IMR-90 (cell line): ENCODE data around the gene LILRA6. TPM values are rescaled to one million over a fixed set of nuclear protein-coding genes. Genes with fewer than 3 reads are reported as not detected.
"Not testable (repeated sequence)": the region's sequence is repeated elsewhere in the genome, so short reads cannot be mapped to it uniquely, and the experiment has no call there.

Source experiments
- ATAC-seq: fragments of 200-7000 bp; cut with Tn5 transposase; 2 replicates; pipeline ENCODE4 v1.9.1; 2020; ENCODE audit warnings: low read depth, mild to moderate bottlenecking, moderate library complexity
- BruUV-seq: library from RNA; stranded (reverse); fragments of 400-500 nt; replicated peaks from 2 replicates; lab custom pipeline; 2021; lab: Mats Ljungman, UMichigan
- CTCF ChIA-PET: fragments of 300-600 bp; formaldehyde crosslinking; extraction: SDS; loops from one replicate; lab custom pipeline; 2021; ENCODE audit warnings: antibody characterized with exemption; lab: Yijun Ruan, JAX
- POLR2A ChIA-PET: fragments of 300-600 bp; sonication (Branson Sonifier 250); formaldehyde crosslinking; loops from one replicate; lab custom pipeline; 2022; ENCODE audit warnings: antibody characterized with exemption; ENCODE audit not compliant: unreplicated experiment; lab: Charles Lee
- DNase-seq: peaks from one replicate; pipeline ENCODE4 v3.0.0; 2013
- H2AFZ ChIP-seq: replicated peaks from 2 replicates; pipeline ENCODE3; 2013; ENCODE audit warnings: low read length, mild to moderate bottlenecking; ENCODE audit not compliant: poor library complexity
- H2AK5ac ChIP-seq: 2 replicates; pipeline ENCODE4 v1.6.1; 2013; ENCODE audit warnings: low read depth, low read length, inconsistent platforms
- H2AK9ac ChIP-seq: replicated peaks from 2 replicates; pipeline ENCODE3; 2013; ENCODE audit warnings: mild to moderate bottlenecking, low read depth, low read length, moderate library complexity; ENCODE audit not compliant: poor library complexity
- H2BK120ac ChIP-seq: 2 replicates; pipeline ENCODE4 v1.6.1; 2013; ENCODE audit warnings: low read depth, low read length, inconsistent platforms
- H2BK15ac ChIP-seq: 3 replicates; pipeline ENCODE4 v1.6.1; 2013; ENCODE audit warnings: low read depth, low read length, inconsistent platforms
- H2BK20ac ChIP-seq: 2 replicates; pipeline ENCODE4 v1.6.1; 2013; ENCODE audit warnings: low read depth, mild to moderate bottlenecking, inconsistent platforms, low read length, moderate library complexity
- H2BK5ac ChIP-seq: 2 replicates; pipeline ENCODE4 v1.6.1; 2013; ENCODE audit warnings: mild to moderate bottlenecking, low read depth, low read length, inconsistent platforms; ENCODE audit not compliant: poor library complexity, severe bottlenecking
- H3K14ac ChIP-seq: replicated peaks from 2 replicates; pipeline ENCODE4 v1.6.1; 2013; ENCODE audit warnings: low read depth, low read length, inconsistent platforms
- H3K18ac ChIP-seq: 2 replicates; pipeline ENCODE4 v1.6.1; 2013; ENCODE audit warnings: low read depth, low read length, control low read depth
- H3K23ac ChIP-seq: 2 replicates; pipeline ENCODE4 v1.6.1; 2013; ENCODE audit warnings: low read depth, low read length, inconsistent platforms
- H3K27ac ChIP-seq: 2 replicates; pipeline ENCODE4 v1.5.1; 2013; ENCODE audit warnings: mild to moderate bottlenecking, control low read depth, low read length; ENCODE audit not compliant: insufficient read depth
- H3K27me3 ChIP-seq: 2 replicates; pipeline ENCODE4 v1.6.1; 2013; ENCODE audit warnings: low read length; ENCODE audit not compliant: control insufficient read depth, insufficient read depth
- H3K36me3 ChIP-seq: 2 replicates; pipeline ENCODE4 v1.6.1; 2013; ENCODE audit warnings: low read length, mixed read lengths; ENCODE audit not compliant: control insufficient read depth, insufficient read depth
- H3K4ac ChIP-seq: 2 replicates; pipeline ENCODE4 v1.6.1; 2013; ENCODE audit warnings: low read depth, low read length, inconsistent platforms
- H3K4me1 ChIP-seq: 2 replicates; pipeline ENCODE4 v1.6.1; 2013; ENCODE audit warnings: low read length, mixed read lengths; ENCODE audit not compliant: control insufficient read depth, insufficient read depth
- H3K4me2 ChIP-seq: 2 replicates; pipeline ENCODE4 v1.6.1; 2013; ENCODE audit warnings: low read depth, mild to moderate bottlenecking, control low read depth, low read length, moderate library complexity
- H3K4me3 ChIP-seq: 2 replicates; pipeline ENCODE4 v1.5.1; 2013; ENCODE audit warnings: low read depth, mild to moderate bottlenecking, control low read depth, low read length, moderate library complexity; ENCODE audit not compliant: insufficient read depth
- H3K56ac ChIP-seq: 2 replicates; pipeline ENCODE4 v1.6.1; 2013; ENCODE audit warnings: low read length, inconsistent platforms; ENCODE audit not compliant: insufficient read depth; ENCODE audit errors: extremely low read depth
- H3K79me1 ChIP-seq, 2 experiments: 2 replicates each; pipeline ENCODE4 v1.6.1; 2013; ENCODE audit warnings: low read length in 2 of 2, inconsistent platforms in 1 of 2, low read depth in 1 of 2
- H3K9ac ChIP-seq: 2 replicates; pipeline ENCODE4 v1.6.1; 2013; ENCODE audit warnings: low read depth, low read length, control low read depth
- H3K9me1 ChIP-seq: 2 replicates; pipeline ENCODE4 v1.6.1; 2013; ENCODE audit warnings: low read length, inconsistent platforms; ENCODE audit not compliant: insufficient read depth
- H3K9me3 ChIP-seq: 2 replicates; pipeline ENCODE4 v1.6.1; 2013; ENCODE audit warnings: low read length; ENCODE audit not compliant: control insufficient read depth, insufficient read depth
- H4K20me1 ChIP-seq: 2 replicates; pipeline ENCODE4 v1.6.1; 2013; ENCODE audit warnings: low read length, inconsistent platforms; ENCODE audit not compliant: insufficient read depth
- H4K5ac ChIP-seq: 2 replicates; pipeline ENCODE4 v1.6.1; 2013; ENCODE audit warnings: mild to moderate bottlenecking, low read depth, low read length, control low read depth
- H4K8ac ChIP-seq, 2 experiments: 2 replicates each; pipeline ENCODE4 v1.6.1; 2013; ENCODE audit warnings: low read depth in 2 of 2, low read length in 2 of 2, control low read depth in 1 of 2, inconsistent platforms in 1 of 2
- H4K91ac ChIP-seq: 2 replicates; pipeline ENCODE4 v1.6.1; 2013; ENCODE audit warnings: low read depth, low read length, inconsistent platforms; ENCODE audit not compliant: insufficient read depth
- WGBS, 2 experiments: methylation state at CpG; one replicate each; pipeline versions ENCODE4 v1.1.5 to v1.1.7; 2013; ENCODE audit warnings: missing lambda C conversion rate in 2 of 2; ENCODE audit not compliant: insufficient read length in 1 of 2; ENCODE audit errors: extremely low coverage in 2 of 2; 5-methylcytosine and 5-hydroxymethylcytosine counted together
- dilution Hi-C: fragments of 300-500 bp; cut with HindIII; formaldehyde crosslinking; loops from one replicate; pipeline ENCODE4 v1.14.3; 2018; ENCODE audit warnings: low sequenced_read_pairs; ENCODE audit not compliant: unreplicated experiment
- in situ Hi-C: fragments of 300-500 bp; cut with MboI; formaldehyde crosslinking; loops from 3 replicates; pipeline ENCODE4 v1.14.3; 2019; ENCODE audit warnings: low sequenced_read_pairs, inconsistent platforms, mixed read lengths
- intact Hi-C: fragments of 100-400 bp; cut with micrococcal nuclease; formaldehyde crosslinking; loops from 2 replicates; pipeline ENCODE4 v1.10.0; 2022
- polyA plus RNA-seq, 3 experiments: library from polyadenylated mRNA; depleted of rRNA; stranded (reverse); fragments of >200 nt; gene quantifications; 2 replicates each; pipeline ENCODE4 v1.2.3, GENCODE V29; 2012; ENCODE audit warnings: low replicate concordance in 1 of 3
- total RNA-seq: library from RNA; depleted of rRNA; stranded (reverse); fragments of >200 nt; gene quantifications from 2 replicates; pipeline ENCODE4 v1.2.3, GENCODE V29; 2012

The LILRA6 gene
- total and polyA plus RNA-seq, 2 of the 4 experiments (the other 2 are of a cell fraction) = not detected

- H3K4me3 ChIP-seq, H3K4me2 ChIP-seq, BruUV-seq, H3K27ac ChIP-seq, in situ Hi-C loops, H4K20me1 ChIP-seq, H2AK9ac ChIP-seq, H3K56ac ChIP-seq, intact Hi-C loops, POLR2A ChIA-PET, H3K23ac ChIP-seq, dilution Hi-C loops, ATAC-seq, H2BK20ac ChIP-seq, H3K4ac ChIP-seq, H3K14ac ChIP-seq, H3K9me1 ChIP-seq, H3K9ac ChIP-seq, H3K36me3 ChIP-seq, H4K5ac ChIP-seq, H4K8ac ChIP-seq, DNase-seq, H3K27me3 ChIP-seq, H2BK15ac ChIP-seq, H2BK120ac ChIP-seq, H3K79me1 ChIP-seq, H3K9me3 ChIP-seq, H4K91ac ChIP-seq, CTCF ChIA-PET, H2AK5ac ChIP-seq, H3K4me1 ChIP-seq, H3K18ac ChIP-seq, H2AFZ ChIP-seq, H2BK5ac ChIP-seq: not testable (repeated sequence)
- no CpG with 5 or more reads among the region's 15 CpGs for WGBS, 2 experiments
Measured at GRCh38 chr19:54277111-54277615, 34.6 kb upstream of the LILRA6 start.
